IMR-90 (cell line): ENCODE results near the gene LSM14B. TPM values are rescaled to one million over a fixed set of nuclear protein-coding genes. Genes with fewer than 3 reads are reported as not detected.

Experiments used
- ATAC-seq: fragments of 200-7000 bp; cut with Tn5 transposase; 2 replicates; pipeline ENCODE4 v1.9.1; 2020; ENCODE audit warnings: low read depth, mild to moderate bottlenecking, moderate library complexity
- Bru-seq: library from RNA; stranded (reverse); fragments of 400-500 nt; gene quantifications from one replicate; lab custom pipeline; 2021; lab: Mats Ljungman, UMichigan
- BruChase-seq, 2 experiments: library from RNA; stranded (reverse); fragments of 400-500 nt; gene quantifications; one replicate each; lab custom pipeline; 2021; lab: Mats Ljungman, UMichigan
- BruUV-seq: library from RNA; stranded (reverse); fragments of 400-500 nt; replicated peaks from 2 replicates; lab custom pipeline; 2021; lab: Mats Ljungman, UMichigan
- CTCF ChIA-PET: fragments of 300-600 bp; formaldehyde crosslinking; extraction: SDS; loops from one replicate; lab custom pipeline; 2021; ENCODE audit warnings: antibody characterized with exemption; lab: Yijun Ruan, JAX
- POLR2A ChIA-PET: fragments of 300-600 bp; sonication (Branson Sonifier 250); formaldehyde crosslinking; loops from one replicate; lab custom pipeline; 2022; ENCODE audit warnings: antibody characterized with exemption; ENCODE audit not compliant: unreplicated experiment; lab: Charles Lee
- DNase-seq: peaks from one replicate; pipeline ENCODE4 v3.0.0; 2013
- H2AFZ ChIP-seq: replicated peaks from 2 replicates; pipeline ENCODE3; 2013; ENCODE audit warnings: low read length, mild to moderate bottlenecking; ENCODE audit not compliant: poor library complexity
- H2AK5ac ChIP-seq: 2 replicates; pipeline ENCODE4 v1.6.1; 2013; ENCODE audit warnings: low read depth, low read length, inconsistent platforms
- H2AK9ac ChIP-seq: replicated peaks from 2 replicates; pipeline ENCODE3; 2013; ENCODE audit warnings: mild to moderate bottlenecking, low read depth, low read length, moderate library complexity; ENCODE audit not compliant: poor library complexity
- H2BK120ac ChIP-seq: 2 replicates; pipeline ENCODE4 v1.6.1; 2013; ENCODE audit warnings: low read depth, low read length, inconsistent platforms
- H2BK15ac ChIP-seq: 3 replicates; pipeline ENCODE4 v1.6.1; 2013; ENCODE audit warnings: low read depth, low read length, inconsistent platforms
- H2BK20ac ChIP-seq: 2 replicates; pipeline ENCODE4 v1.6.1; 2013; ENCODE audit warnings: low read depth, mild to moderate bottlenecking, inconsistent platforms, low read length, moderate library complexity
- H2BK5ac ChIP-seq: 2 replicates; pipeline ENCODE4 v1.6.1; 2013; ENCODE audit warnings: mild to moderate bottlenecking, low read depth, low read length, inconsistent platforms; ENCODE audit not compliant: poor library complexity, severe bottlenecking
- H3K14ac ChIP-seq: replicated peaks from 2 replicates; pipeline ENCODE4 v1.6.1; 2013; ENCODE audit warnings: low read depth, low read length, inconsistent platforms
- H3K18ac ChIP-seq: 2 replicates; pipeline ENCODE4 v1.6.1; 2013; ENCODE audit warnings: low read depth, low read length, control low read depth
- H3K23ac ChIP-seq: 2 replicates; pipeline ENCODE4 v1.6.1; 2013; ENCODE audit warnings: low read depth, low read length, inconsistent platforms
- H3K27ac ChIP-seq: 2 replicates; pipeline ENCODE4 v1.5.1; 2013; ENCODE audit warnings: mild to moderate bottlenecking, control low read depth, low read length; ENCODE audit not compliant: insufficient read depth
- H3K27me3 ChIP-seq: 2 replicates; pipeline ENCODE4 v1.6.1; 2013; ENCODE audit warnings: low read length; ENCODE audit not compliant: control insufficient read depth, insufficient read depth
- H3K36me3 ChIP-seq: 2 replicates; pipeline ENCODE4 v1.6.1; 2013; ENCODE audit warnings: low read length, mixed read lengths; ENCODE audit not compliant: control insufficient read depth, insufficient read depth
- H3K4ac ChIP-seq: 2 replicates; pipeline ENCODE4 v1.6.1; 2013; ENCODE audit warnings: low read depth, low read length, inconsistent platforms
- H3K4me1 ChIP-seq: 2 replicates; pipeline ENCODE4 v1.6.1; 2013; ENCODE audit warnings: low read length, mixed read lengths; ENCODE audit not compliant: control insufficient read depth, insufficient read depth
- H3K4me2 ChIP-seq: 2 replicates; pipeline ENCODE4 v1.6.1; 2013; ENCODE audit warnings: low read depth, mild to moderate bottlenecking, control low read depth, low read length, moderate library complexity
- H3K4me3 ChIP-seq: 2 replicates; pipeline ENCODE4 v1.5.1; 2013; ENCODE audit warnings: low read depth, mild to moderate bottlenecking, control low read depth, low read length, moderate library complexity; ENCODE audit not compliant: insufficient read depth
- H3K56ac ChIP-seq: 2 replicates; pipeline ENCODE4 v1.6.1; 2013; ENCODE audit warnings: low read length, inconsistent platforms; ENCODE audit not compliant: insufficient read depth; ENCODE audit errors: extremely low read depth
- H3K79me1 ChIP-seq, 2 experiments: 2 replicates each; pipeline ENCODE4 v1.6.1; 2013; ENCODE audit warnings: low read length in 2 of 2, inconsistent platforms in 1 of 2, low read depth in 1 of 2
- H3K9ac ChIP-seq: 2 replicates; pipeline ENCODE4 v1.6.1; 2013; ENCODE audit warnings: low read depth, low read length, control low read depth
- H3K9me1 ChIP-seq: 2 replicates; pipeline ENCODE4 v1.6.1; 2013; ENCODE audit warnings: low read length, inconsistent platforms; ENCODE audit not compliant: insufficient read depth
- H3K9me3 ChIP-seq: 2 replicates; pipeline ENCODE4 v1.6.1; 2013; ENCODE audit warnings: low read length; ENCODE audit not compliant: control insufficient read depth, insufficient read depth
- H4K20me1 ChIP-seq: 2 replicates; pipeline ENCODE4 v1.6.1; 2013; ENCODE audit warnings: low read length, inconsistent platforms; ENCODE audit not compliant: insufficient read depth
- H4K5ac ChIP-seq: 2 replicates; pipeline ENCODE4 v1.6.1; 2013; ENCODE audit warnings: mild to moderate bottlenecking, low read depth, low read length, control low read depth
- H4K8ac ChIP-seq, 2 experiments: 2 replicates each; pipeline ENCODE4 v1.6.1; 2013; ENCODE audit warnings: low read depth in 2 of 2, low read length in 2 of 2, control low read depth in 1 of 2, inconsistent platforms in 1 of 2
- H4K91ac ChIP-seq: 2 replicates; pipeline ENCODE4 v1.6.1; 2013; ENCODE audit warnings: low read depth, low read length, inconsistent platforms; ENCODE audit not compliant: insufficient read depth
- BHLHE40 ChIP-seq: fragments of 150-350 bp; IDR thresholded peaks from 2 replicates; pipeline ENCODE4 v1.6.1; 2016; ENCODE audit warnings: mild to moderate bottlenecking, low read depth, low read length
- CTCF ChIP-seq: conservative IDR thresholded peaks from 2 replicates; pipeline ENCODE4 v1.5.1; 2012; ENCODE audit warnings: mild to moderate bottlenecking, low read depth, low read length, improper control_type of control experiment
- MAFK ChIP-seq: IDR thresholded peaks from 2 replicates; pipeline ENCODE4 v1.6.1; 2012; ENCODE audit warnings: low read depth, low read length, improper control_type of control experiment
- MAZ ChIP-seq: IDR thresholded peaks from 2 replicates; pipeline ENCODE4 v1.6.1; 2012; ENCODE audit warnings: low read depth, mild to moderate bottlenecking, low read length, improper control_type of control experiment, moderate library complexity, borderline replicate concordance
- MXI1 ChIP-seq: IDR thresholded peaks from 2 replicates; pipeline ENCODE4 v1.6.1; 2012; ENCODE audit warnings: low read depth, mild to moderate bottlenecking, low read length, moderate library complexity, borderline replicate concordance
- POLR2A ChIP-seq: IDR thresholded peaks from 2 replicates; pipeline ENCODE4 v1.6.1; 2012; ENCODE audit warnings: mild to moderate bottlenecking, low read depth, low read length
- RAD21 ChIP-seq: IDR thresholded peaks from 2 replicates; pipeline ENCODE4 v1.6.1; 2012; ENCODE audit warnings: low read length, improper control_type of control experiment
- RCOR1 ChIP-seq: IDR thresholded peaks from 2 replicates; pipeline ENCODE4 v1.6.1; 2012; ENCODE audit warnings: mild to moderate bottlenecking, low read length, improper control_type of control experiment; ENCODE audit not compliant: insufficient replicate concordance
- USF2 ChIP-seq: fragments of 150-350 bp; IDR thresholded peaks from 2 replicates; pipeline ENCODE4 v1.6.1; 2017; ENCODE audit warnings: mild to moderate bottlenecking, antibody characterized with exemption, low read length, low read depth
- WGBS, 2 experiments: methylation state at CpG; one replicate each; pipeline versions ENCODE4 v1.1.5 to v1.1.7; 2013; ENCODE audit warnings: missing lambda C conversion rate in 2 of 2; ENCODE audit not compliant: insufficient read length in 1 of 2; ENCODE audit errors: extremely low coverage in 2 of 2; 5-methylcytosine and 5-hydroxymethylcytosine counted together
- dilution Hi-C: fragments of 300-500 bp; cut with HindIII; formaldehyde crosslinking; loops from one replicate; pipeline ENCODE4 v1.14.3; 2018; ENCODE audit warnings: low sequenced_read_pairs; ENCODE audit not compliant: unreplicated experiment
- in situ Hi-C: fragments of 300-500 bp; cut with MboI; formaldehyde crosslinking; loops from 3 replicates; pipeline ENCODE4 v1.14.3; 2019; ENCODE audit warnings: low sequenced_read_pairs, inconsistent platforms, mixed read lengths
- intact Hi-C: fragments of 100-400 bp; cut with micrococcal nuclease; formaldehyde crosslinking; loops from 2 replicates; pipeline ENCODE4 v1.10.0; 2022
- long read RNA-seq: library from polyadenylated mRNA; unstranded; transcript quantifications from one replicate; pipeline ENCODE4 v2.0.0, GENCODE V29; 2021; ENCODE audit not compliant: unreplicated experiment
- polyA plus RNA-seq, 3 experiments: library from polyadenylated mRNA; depleted of rRNA; stranded (reverse); fragments of >200 nt; gene quantifications; 2 replicates each; pipeline ENCODE4 v1.2.3, GENCODE V29; 2012; ENCODE audit warnings: low replicate concordance in 1 of 3
- total RNA-seq: library from RNA; depleted of rRNA; stranded (reverse); fragments of >200 nt; gene quantifications from 2 replicates; pipeline ENCODE4 v1.2.3, GENCODE V29; 2012; rRNA removed

The LSM14B gene
- total RNA-seq: 23.7 and 30.6 TPM in 2 replicates
- polyA plus RNA-seq (2012; rRNA removed): 41.1 and 46.7 TPM in 2 replicates
- 21.4 and 47.8 TPM in 2 replicates for polyA plus RNA-seq (2012; cell fraction: cytosol; rRNA removed)
- 41.4 and 44.4 TPM in 2 replicates for polyA plus RNA-seq (2012; cell fraction: nucleus; rRNA removed; ENCODE audit: low replicate concordance)
- percentile 74 among the genes with signal in this experiment for Bru-seq, nascent RNA
- BruChase-seq, experiment 1, labeled RNA remaining after a 6-hour chase: percentile 80 among the genes with signal in this experiment
- percentile 82 among the genes with signal in this experiment for BruChase-seq, experiment 2, labeled RNA remaining after a 2-hour chase
- long read RNA-seq, partial matches to known transcripts: 1 of 1 reads
- long read RNA-seq, other reads (novel, unspliced or antisense): 0 of 1 reads

GRCh38 chr20:62121776-62122653 is at the start of gene LSM14B:
Gene LSM14B, plus strand, starts transcription at chr20:62122475. Its CDS starts 192 bp downstream, at chr20:62122667.
- H3K18ac ChIP-seq: peak within 1 kb of the TSS; percentile 4; the same call in 1 of the 2 replicates
- no peak within 1 kb of the TSS for H2BK15ac ChIP-seq
- ChIA-PET CTCF (no interaction called here), POLR2A (interaction anchor here (0.7 kb wide), 1 partner anchor 10 kb away, joined by 6 read pairs; no protein-coding TSS in a partner anchor)
- TF ChIP-seq RAD21 (no peak), POLR2A (no peak), MAFK (no peak), USF2 (peak; percentile 19; the same call in 1 of the 2 replicates), MAZ (peak; percentile 94; the same call in 1 of the 2 replicates), CTCF (0 out of 2 replicates have a peak, but pooled peaks have one; percentile 1), MXI1 (peak; percentile 65; the same call in 1 of the 2 replicates), RCOR1 (no peak), BHLHE40 (peak; percentile 99)
- H2AFZ ChIP-seq: peak within 1 kb of the TSS; percentile 97
- H3K4me1 ChIP-seq: peaks cover 11% of the 10 kb centered on the region
- peak within 1 kb of the TSS; percentile 81 for H4K5ac ChIP-seq
- peaks cover 30% of the 10 kb centered on the region for H4K20me1 ChIP-seq
- H2AK5ac ChIP-seq: peak within 1 kb of the TSS; percentile 29; the same call in 1 of the 2 replicates
- peak within 1 kb of the TSS; percentile 89 for H3K9ac ChIP-seq
- peak within 1 kb of the TSS; percentile 82 for H3K27ac ChIP-seq
- in situ Hi-C loops (no loop called here), intact Hi-C loops (loop anchor here (1.0 kb wide), 1 partner anchor 59 kb away; no protein-coding TSS in a partner anchor), dilution Hi-C loops (no loop called here)
- peak within 1 kb of the TSS; percentile 47; the same call in 1 of the 2 replicates for H3K56ac ChIP-seq
- H3K36me3 ChIP-seq: peaks cover 20% of the 10 kb centered on the region
- ATAC-seq: peak; percentile 94
- H3K23ac ChIP-seq: peak within 1 kb of the TSS; percentile 82
- peaks cover 1% of the 10 kb centered on the region; the same call in 1 of the 2 replicates for H3K9me3 ChIP-seq
- peak within 1 kb of the TSS; percentile 85 for H3K4ac ChIP-seq
- H2AK9ac ChIP-seq: peak within 1 kb of the TSS; percentile 95
- no peak within 1 kb of the TSS for H2BK20ac ChIP-seq
- peak within 1 kb of the TSS; percentile 78 for H3K14ac ChIP-seq
- H3K9me1 ChIP-seq: peaks cover 15% of the 10 kb centered on the region
- peak within 1 kb of the TSS; percentile 100 for H3K4me3 ChIP-seq
- peak; percentile 95 for DNase-seq
- WGBS, 2 experiments: 0% methylated on average over 6 of the region's 124 CpGs; no CpG with 5 or more reads in 1 of the 2 experiments
- H2BK5ac ChIP-seq: peak within 1 kb of the TSS; percentile 77
- H3K27me3 ChIP-seq: peaks cover 21% of the 10 kb centered on the region
- BruUV-seq: no TSS peak
- peak within 1 kb of the TSS; percentile 85 for H4K91ac ChIP-seq
- H4K8ac ChIP-seq: peak within 1 kb of the TSS; percentile 43 to 84; a peak in 3 of 4 replicates
- peaks cover 24 to 39% of the 10 kb centered on the region in 2 experiments for H3K79me1 ChIP-seq
- peak within 1 kb of the TSS; percentile 85 for H2BK120ac ChIP-seq
- peak within 1 kb of the TSS; percentile 93 for H3K4me2 ChIP-seq
